ENCODE results near the gene RIN1. TPM values are rescaled to one million over a fixed set of nuclear protein-coding genes. Genes with fewer than 3 reads are reported as not detected.

RIN1 gene
- total RNA-seq, 2 donors from 2014 or later = 12.8 to 16.9 TPM

GRCh38 chr11:66328302-66329144, 7.7 kb downstream of the RIN1 start:
- no peak overlapping the region for H3K4me3 ChIP-seq
- 15% methylated on average over 18 of the region's 19 CpGs for WGBS
- H3K27ac ChIP-seq = no peak overlapping the region
- DNase-seq (ENCODE audit: low spot score) = peak; percentile 57
- intact Hi-C loops (cut with DNase I) = loop anchor here (2.0 kb wide), 1 partner anchor 16 kb away; no protein-coding TSS in a partner anchor
- H3K27me3 ChIP-seq (replicated peaks; ENCODE audit: insufficient read depth) = no peaks in the 10 kb centered on the region
- no peaks in the 10 kb centered on the region for H3K36me3 ChIP-seq
- TF ChIP-seq CTCF (IDR thresholded peaks at IDR 0.05) (peak; percentile 89 to 97 (median 95)), POLR2AphosphoS5 (IDR thresholded peaks at IDR 0.05) (peak; percentile 79), POLR2A (IDR thresholded peaks at IDR 0.05) (no peak)
- no peaks in the 10 kb centered on the region for H3K4me1 ChIP-seq (replicated peaks)
- H3K9me3 ChIP-seq = no peaks in the 10 kb centered on the region

- H3K27me3 ChIP-seq (replicated peaks; ENCODE audit: insufficient read depth) = no peaks in the 10 kb centered on the region
- no peaks in the 10 kb centered on the region for H3K9me3 ChIP-seq
- no peaks in the 10 kb centered on the region for H3K4me1 ChIP-seq (replicated peaks)
- H3K4me3 ChIP-seq = no peak overlapping the region
- 90% methylated on average over 3 of the region's 3 CpGs for WGBS
- TF ChIP-seq POLR2A (IDR thresholded peaks at IDR 0.05) (no peak), CTCF (IDR thresholded peaks at IDR 0.05) (no peak), POLR2AphosphoS5 (IDR thresholded peaks at IDR 0.05) (no peak)
- H3K27ac ChIP-seq = no peak overlapping the region
- H3K36me3 ChIP-seq = no peaks in the 10 kb centered on the region
- DNase-seq (ENCODE audit: low spot score) = no peak
- intact Hi-C loops (cut with DNase I) = loop anchor here (2.0 kb wide), 1 partner anchor 15 kb away; no protein-coding TSS in a partner anchor
These were observed 8.3 kb downstream of the RIN1 start for GRCh38 chr11:66328031-66328301.

GRCh38 chr11:66327171-66328030, 8.8 kb downstream of the RIN1 start:
- no peaks in the 10 kb centered on the region for H3K9me3 ChIP-seq
- no peaks in the 10 kb centered on the region for H3K4me1 ChIP-seq (replicated peaks)
- intact Hi-C loops (cut with DNase I) = loop anchor here (2.0 kb wide), 1 partner anchor 15 kb away; no protein-coding TSS in a partner anchor
- DNase-seq (ENCODE audit: low spot score) = no peak
- no peak overlapping the region for H3K4me3 ChIP-seq
- H3K27ac ChIP-seq = peak overlapping the region in 1 of 2 donors; percentile 38
- TF ChIP-seq POLR2AphosphoS5 (IDR thresholded peaks at IDR 0.05) (no peak), POLR2A (IDR thresholded peaks at IDR 0.05) (no peak), CTCF (IDR thresholded peaks at IDR 0.05) (no peak)
- WGBS = 89% methylated on average over 10 of the region's 10 CpGs
- H3K27me3 ChIP-seq (replicated peaks; ENCODE audit: insufficient read depth) = no peaks in the 10 kb centered on the region
- H3K36me3 ChIP-seq = no peaks in the 10 kb centered on the region

- Histone ChIP-seq H3K9me3 (no peaks in the 10 kb centered on the region), H3K27ac (peak overlapping the region in 1 of 2 donors; percentile 38), H3K36me3 (no peaks in the 10 kb centered on the region), H3K4me3 (no peak overlapping the region), H3K4me1 (replicated peaks) (no peaks in the 10 kb centered on the region), H3K27me3 (replicated peaks; ENCODE audit: insufficient read depth) (no peaks in the 10 kb centered on the region)
- TF ChIP-seq POLR2AphosphoS5 (IDR thresholded peaks at IDR 0.05) (no peak), CTCF (IDR thresholded peaks at IDR 0.05) (no peak), POLR2A (IDR thresholded peaks at IDR 0.05) (no peak)
- intact Hi-C loops (cut with DNase I) = no loop called here
- WGBS = 43% methylated on average over 18 of the region's 21 CpGs
- DNase-seq (ENCODE audit: low spot score) = no peak
These were observed 9.7 kb downstream of the RIN1 start for GRCh38 chr11:66326261-66327111.

Measured in prostate gland (tissue), 2 donors.